Activated CD4-positive, alpha-beta T cell treated with anti-CD3 and anti-CD28 coated beads, Interleukin-2, amount 50 U/mL, for 24 hours (primary cell): ENCODE data around the gene CALHM6.

ENCODE experiments used
- DNase-seq, 2 donors: peaks; one replicate each; pipeline ENCODE4 v3.0.0-alpha.2; 2020; ENCODE audit warnings: low read depth in 1 of 2, low spot score in 1 of 2

Gene CALHM6

DNA sequence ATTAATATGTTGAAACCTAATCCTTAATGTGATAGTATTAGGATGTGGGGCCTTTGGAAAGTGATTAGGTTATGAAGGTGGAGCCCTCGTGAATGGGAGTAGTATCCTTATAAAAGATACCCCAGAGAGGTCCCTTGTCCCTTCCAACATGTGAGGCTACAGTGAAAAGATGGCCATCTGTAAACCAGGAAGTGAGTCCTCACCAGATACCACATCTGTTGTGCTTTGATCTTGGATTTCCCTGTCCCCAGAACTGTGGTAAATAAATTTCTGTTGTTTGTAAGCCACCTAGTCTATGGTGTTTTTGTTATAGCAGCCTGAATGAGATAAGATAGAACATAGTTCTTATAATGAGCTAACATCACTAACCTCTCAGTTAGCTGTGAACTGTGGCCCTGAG lies 16.6 kb upstream of the CALHM6 start:
- DNase-seq: no peak

DNA sequence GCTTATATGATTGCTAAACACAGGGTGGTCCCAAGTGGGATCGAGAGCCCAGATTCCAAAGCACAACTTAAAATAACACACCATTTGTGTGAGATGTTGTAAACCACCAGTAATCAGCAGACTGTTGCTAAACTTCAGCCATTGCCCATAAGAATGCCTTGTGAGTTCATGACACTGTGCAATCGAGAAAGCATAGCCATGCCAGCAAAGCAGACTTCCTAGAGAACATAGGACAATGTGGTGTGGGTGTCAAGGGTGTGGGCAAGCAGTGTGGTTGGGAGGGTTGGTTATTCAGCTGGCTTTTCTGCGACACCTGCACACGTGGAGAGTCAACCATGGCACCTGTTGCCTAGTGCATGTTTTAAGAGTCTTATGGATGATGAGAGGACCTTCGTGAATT lies 16.1 kb upstream of the CALHM6 start:
- DNase-seq: no peak

DNA sequence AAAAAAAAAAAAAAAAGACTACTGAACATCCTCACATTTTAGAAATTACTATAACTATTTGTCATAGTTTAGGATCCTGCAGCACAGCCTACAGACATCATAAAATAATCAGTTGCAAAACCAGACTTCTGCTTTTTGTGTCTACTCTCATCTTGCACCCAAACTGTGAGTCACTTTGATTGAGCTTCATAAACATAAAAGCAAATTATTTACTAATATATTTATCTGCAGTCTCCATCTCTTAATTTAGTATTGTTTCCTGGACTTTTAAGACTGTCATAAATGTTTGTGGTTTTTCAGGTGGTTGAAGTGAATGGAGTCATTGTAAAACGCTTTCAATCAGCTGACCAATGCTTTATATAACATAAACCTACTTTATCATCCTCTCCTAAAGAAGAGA lies 14.8 kb upstream of the CALHM6 start:
- DNase-seq: no peak

DNA sequence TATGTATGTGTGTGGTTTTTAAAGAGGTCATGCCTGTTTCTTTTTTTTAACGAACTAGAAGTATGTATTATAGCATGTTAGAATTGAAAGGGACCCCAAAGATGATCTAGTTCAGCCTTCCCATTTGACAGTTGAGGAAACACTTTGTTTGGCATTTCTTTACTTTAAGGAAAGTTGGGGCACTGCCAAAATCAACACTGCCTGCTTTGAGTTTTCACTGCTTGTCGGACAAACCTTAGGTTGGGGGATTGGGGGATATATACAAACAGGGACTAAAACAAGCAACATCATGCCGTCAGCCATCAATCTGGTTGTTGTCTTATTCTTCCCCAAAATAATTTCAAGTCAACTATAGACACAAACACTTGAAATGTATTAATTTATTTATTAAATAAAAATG lies 14.1 kb upstream of the CALHM6 start:
- no peak for DNase-seq

DNA sequence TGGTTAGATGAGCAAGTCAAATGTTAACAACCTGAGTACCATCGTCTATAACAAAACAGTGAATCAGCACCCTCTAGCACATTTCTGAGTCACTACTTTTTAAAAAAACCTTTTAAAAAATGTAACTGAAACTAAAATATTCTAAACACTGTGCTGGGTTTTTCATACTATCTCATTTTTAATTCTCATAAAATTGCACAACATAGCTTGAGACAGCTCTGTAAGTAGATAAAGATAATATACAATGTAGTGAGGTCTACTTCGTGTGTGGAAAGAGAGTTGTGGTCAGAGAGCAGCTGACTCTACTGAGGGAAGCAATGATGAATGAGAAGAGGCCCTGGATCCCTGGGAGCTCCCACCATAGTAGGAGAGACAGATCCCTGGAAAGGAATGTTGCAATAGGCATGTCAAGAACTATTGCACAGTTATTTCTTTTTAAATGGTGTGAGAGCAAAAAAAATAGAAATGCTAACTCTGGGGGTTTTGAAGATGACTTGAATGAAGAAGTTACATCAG lies 13.6 kb upstream of the CALHM6 start:
- DNase-seq: no peak

DNA sequence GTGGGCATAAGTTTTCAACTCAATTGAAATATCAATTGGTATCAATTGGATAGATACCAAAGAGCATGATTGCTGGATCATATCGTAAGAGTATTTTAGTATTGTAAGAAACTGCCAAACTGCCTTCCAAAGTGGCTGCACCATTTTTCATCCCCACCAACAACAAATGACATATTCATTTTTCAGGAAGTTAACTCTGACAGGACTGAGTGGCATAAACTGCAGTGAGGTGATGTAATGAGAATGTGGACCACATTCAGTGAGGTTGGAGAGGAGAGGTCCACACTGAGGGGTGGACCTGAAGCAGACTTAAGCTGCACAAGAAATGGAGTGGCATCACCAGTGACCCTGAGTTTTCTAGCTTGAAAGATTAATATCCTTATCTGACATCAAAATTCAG lies 11.6 kb upstream of the CALHM6 start:
- no peak for DNase-seq

DNA sequence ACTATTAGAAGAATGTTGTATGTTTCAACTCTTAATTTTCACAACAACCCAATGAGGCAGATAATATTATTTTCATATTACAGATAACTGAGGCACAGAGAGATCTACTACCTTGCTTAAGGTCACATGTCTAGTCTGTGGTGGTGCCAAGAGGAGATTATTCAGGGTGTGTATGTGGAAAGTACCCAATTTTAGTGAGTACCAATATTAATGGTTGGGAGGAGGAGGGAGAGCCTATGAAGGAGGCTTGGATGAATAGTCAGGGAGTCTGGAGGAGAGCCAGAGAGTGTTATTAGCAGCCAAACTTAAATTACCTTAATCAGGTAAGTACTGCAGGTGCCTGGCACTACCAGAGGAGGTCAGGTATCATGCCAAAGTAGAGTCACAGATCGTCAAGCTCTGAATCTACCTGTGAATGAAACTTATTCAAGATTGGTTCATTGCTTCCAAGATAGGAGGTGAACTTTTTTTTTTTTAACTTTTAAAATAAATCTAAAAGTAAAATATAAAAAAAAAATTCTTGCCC lies 10.9 kb upstream of the CALHM6 start:
- no peak for DNase-seq

DNA sequence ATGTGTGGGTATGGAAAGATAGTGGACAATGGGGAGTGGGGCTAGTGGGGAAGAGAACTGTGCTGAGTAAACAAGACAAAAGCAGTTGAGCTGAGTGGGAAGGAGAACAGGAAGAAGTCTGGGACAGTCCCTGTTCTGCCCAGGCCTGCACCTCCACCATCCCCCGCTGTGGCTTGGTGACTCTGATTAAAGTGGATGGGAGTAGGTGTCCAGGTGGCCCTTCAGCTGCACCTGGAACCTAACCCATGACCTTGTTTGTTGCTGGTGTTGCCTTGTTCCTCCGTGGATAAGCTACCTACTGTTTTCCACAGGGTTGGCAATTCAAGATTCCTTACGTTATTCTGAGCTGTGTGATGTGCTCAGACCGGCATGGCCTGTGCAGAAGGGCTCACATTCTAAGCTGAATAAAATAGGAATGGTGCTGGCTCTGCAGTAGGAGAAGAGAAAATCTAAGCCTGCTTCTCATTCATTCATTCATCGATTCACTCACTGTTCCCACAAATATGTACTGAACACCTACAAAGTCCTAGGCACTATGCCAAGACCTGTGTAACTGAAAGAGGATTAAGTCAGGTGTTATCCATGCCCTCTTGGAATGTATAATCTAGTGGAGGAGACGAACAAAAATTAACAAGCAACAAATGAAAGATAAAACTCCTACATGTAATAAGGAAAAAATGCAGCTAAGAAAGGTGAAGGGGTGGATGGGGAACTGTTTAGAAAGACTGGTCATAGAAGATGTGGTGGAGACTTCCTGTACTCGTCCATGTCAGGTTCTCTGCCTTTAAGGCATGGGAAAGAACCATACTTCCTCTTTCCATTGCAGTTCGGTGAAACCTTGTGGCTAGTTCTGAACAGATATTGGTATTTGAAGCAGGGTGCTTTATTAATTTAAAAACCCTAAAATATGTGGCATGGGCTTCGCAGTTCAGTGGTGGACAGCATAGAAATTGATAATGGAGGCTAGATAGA lies 10.1 kb upstream of the CALHM6 start:
- no peak for DNase-seq

DNA sequence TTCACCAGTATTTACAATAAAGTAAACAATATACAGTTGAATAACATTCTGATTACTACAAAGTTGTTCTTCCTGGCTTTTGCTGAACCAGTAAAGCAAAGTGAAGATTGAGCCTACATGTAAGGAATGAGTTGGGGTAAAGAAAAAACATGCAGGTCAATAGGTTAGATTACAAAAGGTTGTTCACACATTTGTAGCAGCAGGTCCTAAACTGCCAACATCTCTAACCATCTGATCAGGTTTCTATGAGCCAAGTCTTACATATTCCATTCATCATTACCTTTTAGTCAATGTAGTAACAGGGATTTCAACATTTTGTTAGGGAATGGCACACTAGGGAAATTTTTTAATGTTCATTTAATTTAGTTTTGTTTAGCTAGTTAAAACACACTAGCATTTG lies 9.3 kb upstream of the CALHM6 start:
- no peak for DNase-seq

DNA sequence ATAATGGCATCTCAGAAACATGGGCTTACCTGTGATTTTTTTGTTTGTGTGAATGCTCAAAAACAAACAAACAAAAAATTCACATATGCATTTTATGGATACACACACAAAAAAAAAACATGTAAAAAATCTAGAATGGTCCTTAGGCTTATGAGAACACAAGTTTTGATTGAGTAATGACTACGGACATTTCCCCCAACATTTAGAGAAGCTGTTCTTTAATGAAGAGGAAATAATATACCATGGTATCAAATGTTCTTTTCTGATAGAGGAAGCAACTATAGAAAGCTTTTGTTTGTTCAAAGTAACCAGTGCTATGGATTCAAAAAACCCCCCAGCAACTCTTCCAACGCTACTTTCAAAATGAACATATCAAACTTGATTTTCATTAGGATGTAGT lies 8.6 kb upstream of the CALHM6 start:
- DNase-seq: no peak

DNA sequence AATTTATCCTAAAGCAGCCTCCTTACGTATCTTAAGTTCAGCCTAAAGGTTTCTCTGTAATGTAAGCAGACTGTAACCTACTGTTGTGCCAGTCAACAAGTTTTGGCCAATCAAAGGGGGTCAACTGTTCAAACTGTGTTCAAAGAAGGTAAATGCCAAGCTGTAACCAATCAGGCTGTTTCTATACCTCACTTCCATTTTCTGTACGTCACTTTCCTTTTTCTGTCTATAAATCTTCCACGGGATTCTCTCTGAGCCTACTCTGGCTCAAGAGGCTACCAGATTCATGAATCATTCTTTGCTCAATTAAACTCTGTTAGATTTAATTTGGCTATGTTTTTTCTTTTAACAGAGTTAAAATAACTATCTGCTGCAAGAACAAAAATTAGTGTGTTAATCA lies 5.1 kb upstream of the CALHM6 start:
- no peak for DNase-seq

DNA sequence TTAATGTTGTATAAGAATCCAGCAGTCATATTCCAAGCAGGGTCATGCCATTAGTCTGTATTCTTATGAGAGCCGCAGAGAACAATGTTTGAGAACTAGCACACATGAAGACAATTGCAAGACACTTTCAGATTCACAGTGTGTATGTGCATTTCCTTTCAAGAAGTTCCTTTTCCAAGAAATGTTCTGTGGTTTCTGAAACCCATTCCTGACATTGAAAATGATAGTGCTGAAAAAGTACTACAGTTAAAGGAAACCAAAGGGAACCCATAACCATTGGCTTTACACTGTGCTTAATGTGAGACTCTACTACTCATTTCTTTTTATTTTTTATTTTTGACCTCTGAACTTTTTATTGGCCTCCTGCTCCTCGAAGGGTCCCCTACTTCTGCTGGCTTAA lies 4.2 kb upstream of the CALHM6 start:
- DNase-seq: no peak

DNA sequence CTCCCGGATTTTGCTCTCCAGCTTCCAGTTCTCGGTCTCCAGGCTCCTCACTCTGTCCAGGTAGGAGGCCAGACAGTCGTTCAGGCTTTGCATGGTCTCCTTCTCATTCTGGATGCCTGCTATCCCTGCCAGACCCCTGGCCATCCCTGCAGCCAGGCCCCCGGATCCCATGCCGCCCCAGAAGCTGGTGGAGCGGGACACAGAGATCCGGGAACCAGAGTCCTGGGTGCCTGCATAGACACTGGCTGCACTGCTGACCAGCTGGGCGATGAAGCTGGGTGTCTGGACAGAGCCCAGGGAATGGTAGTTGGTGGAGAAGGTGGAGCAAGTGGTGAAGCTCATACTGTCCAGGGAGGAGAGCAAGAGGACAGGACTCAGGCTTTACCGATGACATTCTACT lies 2.9 kb upstream of the CALHM6 start:
- no peak for DNase-seq

DNA sequence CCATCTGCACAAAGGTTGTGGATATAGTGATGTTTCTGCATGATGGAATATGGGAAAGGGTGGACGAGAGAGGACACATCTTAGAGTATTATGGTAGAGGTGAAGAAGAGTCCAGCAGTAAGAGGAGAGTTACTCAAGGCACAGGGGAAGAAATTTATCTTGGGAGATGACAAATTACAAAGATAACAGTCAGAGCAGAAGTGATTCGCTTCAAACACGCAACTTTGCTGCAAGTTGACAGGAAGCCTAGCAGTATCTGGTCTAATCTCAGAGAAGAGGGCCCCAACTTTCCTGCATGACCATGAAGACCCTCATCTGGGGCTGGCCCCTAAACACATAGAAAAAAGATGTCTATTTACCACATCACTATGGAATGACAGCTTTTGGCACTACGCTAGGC lies 1.2 kb upstream of the CALHM6 start:
- no peak for DNase-seq

DNA sequence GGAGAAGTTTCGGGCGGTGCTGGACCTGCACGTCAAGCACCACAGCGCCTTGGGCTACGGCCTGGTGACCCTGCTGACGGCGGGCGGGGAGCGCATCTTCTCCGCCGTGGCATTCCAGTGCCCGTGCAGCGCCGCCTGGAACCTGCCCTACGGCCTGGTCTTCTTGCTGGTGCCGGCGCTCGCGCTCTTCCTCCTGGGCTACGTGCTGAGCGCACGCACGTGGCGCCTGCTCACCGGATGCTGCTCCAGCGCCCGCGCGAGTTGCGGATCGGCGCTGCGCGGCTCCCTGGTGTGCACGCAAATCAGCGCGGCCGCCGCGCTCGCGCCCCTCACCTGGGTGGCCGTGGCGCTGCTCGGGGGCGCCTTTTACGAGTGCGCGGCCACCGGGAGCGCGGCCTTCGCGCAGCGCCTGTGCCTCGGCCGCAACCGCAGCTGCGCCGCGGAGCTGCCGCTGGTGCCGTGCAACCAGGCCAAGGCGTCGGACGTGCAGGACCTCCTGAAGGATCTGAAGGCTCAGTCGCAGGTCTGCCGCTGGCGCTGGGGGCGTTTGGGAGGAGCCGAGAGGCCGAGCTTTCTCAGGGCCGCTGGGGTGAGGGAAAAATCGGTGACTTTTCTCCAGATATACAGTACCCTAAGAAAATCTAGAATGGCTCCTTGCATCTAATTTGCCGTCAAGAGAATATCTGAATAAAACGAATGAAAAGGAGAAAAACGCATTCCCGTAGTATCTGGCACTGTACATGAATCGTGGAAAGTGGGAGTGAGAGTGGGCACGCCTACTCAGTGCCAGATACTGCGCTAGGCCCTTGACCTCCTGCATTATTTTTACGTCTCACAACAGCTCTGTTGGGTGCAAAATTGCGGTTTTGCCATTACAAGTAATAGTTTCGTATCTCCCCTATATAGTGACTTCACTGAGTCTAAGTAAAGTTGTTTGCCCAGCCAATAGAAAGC lies 1.0 kb downstream of the CALHM6 start:
- no peak for DNase-seq

DNA sequence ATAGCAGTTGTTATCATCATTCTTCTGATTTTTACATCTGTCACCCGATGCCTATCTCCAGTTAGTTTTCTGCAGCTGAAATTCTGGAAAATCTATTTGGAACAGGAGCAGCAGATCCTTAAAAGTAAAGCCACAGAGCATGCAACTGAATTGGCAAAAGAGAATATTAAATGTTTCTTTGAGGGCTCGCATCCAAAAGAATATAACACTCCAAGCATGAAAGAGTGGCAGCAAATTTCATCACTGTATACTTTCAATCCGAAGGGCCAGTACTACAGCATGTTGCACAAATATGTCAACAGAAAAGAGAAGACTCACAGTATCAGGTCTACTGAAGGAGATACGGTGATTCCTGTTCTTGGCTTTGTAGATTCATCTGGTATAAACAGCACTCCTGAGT lies 2.1 kb downstream of the CALHM6 start:
- no peak for DNase-seq

DNA sequence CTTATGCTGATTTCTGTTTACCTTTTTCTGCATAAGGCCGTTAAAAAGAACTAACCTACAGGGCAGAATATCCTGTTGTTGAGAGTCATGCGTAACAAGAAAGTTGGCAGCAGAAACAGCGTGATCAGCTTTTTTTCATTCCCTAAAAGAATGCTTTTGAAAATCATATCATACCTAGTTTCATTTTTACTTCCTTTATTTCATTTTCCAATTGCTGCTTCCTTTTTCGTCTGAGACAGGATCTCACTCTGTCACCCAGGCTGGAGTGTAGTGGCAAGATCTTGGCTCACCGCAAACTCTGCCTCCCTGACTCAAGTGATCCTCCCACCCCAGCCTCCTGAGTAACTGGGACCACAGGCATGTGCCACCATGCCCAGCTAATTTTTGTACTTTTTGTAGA lies 4.1 kb downstream of the CALHM6 start:
- DNase-seq: no peak

DNA sequence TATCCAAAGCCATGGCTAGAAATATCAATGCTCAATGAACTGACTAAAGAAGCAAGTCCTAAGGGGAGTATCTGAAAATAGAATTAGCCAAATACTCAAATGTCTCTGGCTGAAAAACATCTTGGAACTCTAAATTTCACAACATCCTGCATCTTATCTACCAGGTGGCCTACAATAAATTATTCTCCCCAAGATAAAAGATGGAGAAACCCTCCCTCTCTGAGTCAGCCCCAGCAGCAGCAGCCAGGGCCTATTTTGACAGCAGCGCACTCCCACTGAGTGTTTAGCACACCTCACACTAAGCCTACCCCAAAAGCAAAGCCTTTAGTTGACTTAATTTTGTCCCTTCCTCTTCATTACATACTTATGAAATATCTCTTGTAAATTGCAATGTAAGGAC lies 5.9 kb downstream of the CALHM6 start:
- DNase-seq: no peak

DNA sequence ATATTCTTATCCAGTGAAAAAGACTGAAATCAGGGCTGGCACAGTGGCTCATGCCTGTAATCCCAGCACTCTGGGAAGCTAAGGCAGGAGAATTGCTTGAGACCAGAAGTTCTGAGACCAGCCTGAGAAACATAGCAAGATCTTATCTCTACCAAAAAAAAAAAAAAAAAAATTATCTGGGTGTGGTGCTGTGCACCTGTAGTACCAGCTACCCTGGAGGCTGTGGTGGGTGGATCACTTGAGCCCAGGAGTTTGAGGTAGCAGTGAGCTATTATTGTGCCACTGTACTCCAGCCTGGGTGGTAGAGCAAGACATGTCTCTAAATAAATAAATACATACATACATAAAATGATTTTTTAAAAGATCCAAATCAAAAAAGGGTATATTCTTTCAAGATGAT lies 6.3 kb downstream of the CALHM6 start:
- DNase-seq: no peak

DNA sequence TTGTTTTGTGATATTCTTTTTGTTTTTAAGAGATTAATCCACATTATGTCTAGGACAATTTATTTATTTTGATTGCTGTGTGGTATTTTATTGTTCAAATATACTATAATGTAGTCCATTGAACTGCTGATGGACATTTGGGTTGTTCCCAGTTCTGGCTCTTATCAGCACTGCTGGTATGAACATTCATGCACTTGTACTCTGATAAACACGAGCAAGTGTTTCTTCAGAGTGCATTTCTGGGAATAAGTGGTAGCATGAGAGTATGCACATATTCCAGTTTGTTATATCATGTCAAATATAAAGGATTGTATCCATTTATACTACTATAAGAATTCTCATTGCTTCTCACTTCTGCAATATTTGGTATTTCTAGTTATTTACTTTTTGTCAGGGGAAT lies 7.1 kb downstream of the CALHM6 start:
- DNase-seq: no peak

DNA sequence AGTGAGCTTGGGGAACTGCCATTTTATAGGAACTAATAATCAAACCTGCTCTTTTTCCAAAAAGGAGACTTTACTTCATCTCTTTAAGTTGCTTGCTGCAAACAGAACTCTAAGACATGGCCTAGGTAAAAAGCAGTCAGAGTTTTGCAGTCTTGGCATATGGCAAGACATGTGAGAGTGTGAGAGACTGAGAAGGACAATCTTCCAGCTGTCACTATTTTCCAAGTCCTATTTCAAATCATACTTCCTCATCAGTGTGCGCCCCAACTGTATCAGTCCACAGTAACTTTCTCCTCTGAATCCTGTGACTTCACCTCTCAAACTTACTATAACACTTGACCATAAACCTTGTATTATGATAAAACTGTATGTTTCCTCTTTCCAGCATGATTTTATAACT lies 10.4 kb downstream of the CALHM6 start:
- no peak for DNase-seq

DNA sequence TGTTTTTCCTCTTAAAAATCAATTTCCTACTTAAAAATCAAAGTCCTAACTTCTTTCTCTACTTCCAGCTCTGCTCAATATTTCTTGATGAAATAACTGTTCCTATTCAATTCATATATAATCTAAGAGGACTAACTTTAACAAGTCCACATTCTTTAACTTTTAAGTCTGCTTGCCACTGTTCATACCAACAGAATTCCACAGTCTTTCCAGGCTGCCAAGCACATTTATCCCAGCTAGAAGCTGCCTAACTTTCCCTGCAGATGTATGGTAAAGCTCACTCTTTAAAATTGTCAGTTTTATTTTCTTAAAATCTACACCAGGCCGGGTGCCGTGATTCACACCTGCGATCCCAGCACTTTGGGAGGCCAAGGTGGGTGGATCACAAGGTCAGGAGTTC lies 11.5 kb downstream of the CALHM6 start:
- DNase-seq: no peak
